ENCODE data around the gene ZNF185. TPM values are rescaled to one million over a fixed set of nuclear protein-coding genes. Genes with fewer than 3 reads are reported as not detected.
A peak's percentile ranks its signal among the peaks of the same experiment; 100 is the strongest.
"Not testable (repeated sequence)": the region's sequence is repeated elsewhere in the genome, so short reads cannot be mapped to it uniquely, and the experiment has no call there.

Gene ZNF185
- total and polyA plus RNA-seq, 10 of the 15 experiments (the other 5 are each of a cell fraction or from before 2014, with no cell fraction given), result 0.23 to 1.3 (median 0.55) TPM

- no peak overlapping the region for H3K4me3 ChIP-seq
- RAD21 ChIA-PET (ENCODE audit: unreplicated experiment), result no interaction called here
- no peak overlapping the region for H2AFZ ChIP-seq (ENCODE audit: control insufficient read depth, low read depth, low read length)
- no peak overlapping the region for H3K9ac ChIP-seq (ENCODE audit: control insufficient read depth, insufficient read depth, low read length)
- no peaks in the 10 kb centered on the region for H4K20me1 ChIP-seq (ENCODE audit: control insufficient read depth, insufficient read depth)
- CTCF ChIA-PET, result no interaction called here
- ATAC-seq, result no peak
- intact Hi-C loops (cut with micrococcal nuclease; ENCODE audit: unreplicated experiment) (no loop called here), in situ Hi-C loops (cut with MboI) (no loop called here)
- no TSS peak for BruUV-seq (replicated peaks)
- H3K9me3 ChIP-seq (replicated peaks; ENCODE audit: control insufficient read depth, insufficient read depth, low read length), result no peaks in the 10 kb centered on the region
- FAIRE-seq, result no peak
- H3K4me1 ChIP-seq (ENCODE audit: control insufficient read depth, insufficient read depth, low read length), result peaks cover 5% of the 10 kb centered on the region
- WGBS (ENCODE audit: insufficient coverage, insufficient replicate concordance, low lambda C conversion rate, missing lambda C conversion rate), result 34% methylated on average over 14 of the region's 14 CpGs
- SMC1A ChIA-PET (ENCODE audit: uncharacterized antibody, unreplicated experiment), result no interaction called here
- TF ChIP-seq EED (IDR thresholded peaks at IDR 0.05; ENCODE audit: low read depth) (no peak), MAX (IDR thresholded peaks at IDR 0.05; ENCODE audit: low read depth, low read length) (no peak), CREM (IDR thresholded peaks at IDR 0.05; ENCODE audit: low read depth) (no peak), USF2 (IDR thresholded peaks at IDR 0.05; ENCODE audit: borderline replicate concordance, low read depth, low read length) (no peak)
- no peaks in the 10 kb centered on the region for H3K79me2 ChIP-seq (ENCODE audit: control insufficient read depth, insufficient read depth, low read length)
- H3K4me2 ChIP-seq (ENCODE audit: control insufficient read depth, insufficient read depth), result no peak overlapping the region
- H3K27ac ChIP-seq (ENCODE audit: control insufficient read depth, insufficient read depth), result no peak overlapping the region
- H3K27me3 ChIP-seq (replicated peaks in 1 of 2; ENCODE audit: control insufficient read depth in 2 of 2, insufficient read depth in 2 of 2, low read length in 1 of 2), result no peaks in the 10 kb centered on the region
- no peak for DNase-seq (ENCODE audit: low read depth, low spot score)
- H3K36me3 ChIP-seq (ENCODE audit: control insufficient read depth in 2 of 2, insufficient read depth in 2 of 2, low read length in 1 of 2), result no peaks in the 10 kb centered on the region
- POLR2A ChIA-PET, result no interaction called here
Measured at GRCh38 chrX:152908486-152908885, 10.6 kb downstream of the ZNF185 start.

- SMC1A ChIA-PET (ENCODE audit: uncharacterized antibody, unreplicated experiment); CTCF ChIA-PET; H3K4me2 ChIP-seq (ENCODE audit: control insufficient read depth, insufficient read depth); BruUV-seq (replicated peaks); H3K27ac ChIP-seq (ENCODE audit: control insufficient read depth, insufficient read depth); POLR2A ChIA-PET; RAD21 ChIA-PET (ENCODE audit: unreplicated experiment); H3K4me1 ChIP-seq (ENCODE audit: control insufficient read depth, insufficient read depth, low read length); in situ Hi-C loops (cut with MboI); H4K20me1 ChIP-seq (ENCODE audit: control insufficient read depth, insufficient read depth); intact Hi-C loops (cut with micrococcal nuclease; ENCODE audit: unreplicated experiment); FAIRE-seq; H2AFZ ChIP-seq (ENCODE audit: control insufficient read depth, low read depth, low read length); H3K9ac ChIP-seq (ENCODE audit: control insufficient read depth, insufficient read depth, low read length); H3K79me2 ChIP-seq (ENCODE audit: control insufficient read depth, insufficient read depth, low read length); H3K36me3 ChIP-seq (ENCODE audit: control insufficient read depth in 2 of 2, insufficient read depth in 2 of 2, low read length in 1 of 2); H3K4me3 ChIP-seq; H3K27me3 ChIP-seq (replicated peaks in 1 of 2; ENCODE audit: control insufficient read depth in 2 of 2, insufficient read depth in 2 of 2, low read length in 1 of 2); H3K9me3 ChIP-seq (replicated peaks; ENCODE audit: control insufficient read depth, insufficient read depth, low read length): not testable (repeated sequence)
- WGBS (ENCODE audit: insufficient coverage, insufficient replicate concordance, low lambda C conversion rate, missing lambda C conversion rate), result 0% methylated on average over 7 of the region's 7 CpGs
- DNase-seq (ENCODE audit: low read depth, low spot score) (peak; percentile 13), ATAC-seq (peak; percentile 80)
- TF ChIP-seq PAX5 (IDR thresholded peaks at IDR 0.05; ENCODE audit: borderline replicate concordance, low read depth, low read length) (0 out of 2 replicates have a peak, but pooled peaks have one; percentile 35), BHLHE40 (IDR thresholded peaks at IDR 0.05; ENCODE audit: borderline replicate concordance in 1 of 2, low read depth in 2 of 2, low read length in 1 of 2) (peak in 1 of 2 experiments; percentile 65; a peak in 1 of 4 replicates), RUNX3 (IDR thresholded peaks at IDR 0.05; ENCODE audit: low read length) (0 out of 2 replicates have a peak, but pooled peaks have one; percentile 18)
Measured at GRCh38 chrX:152910018-152910417, 12.2 kb downstream of the ZNF185 start.

Data from GM12878 (cell line).